ENCODE data around the gene IKBKE.

Gene IKBKE

GRCh38 chr1:206497774-206498173 lies 27.5 kb downstream of the IKBKE start:
- no peak for DNase-seq

GRCh38 chr1:206498685-206499084 lies 28.4 kb downstream of the IKBKE start:
- DNase-seq: no peak

GRCh38 chr1:206500046-206500445 lies 29.8 kb downstream of the IKBKE start:
- DNase-seq: no peak

GRCh38 chr1:206501881-206502280 lies 31.6 kb downstream of the IKBKE start:
- DNase-seq: no peak

- no peak for DNase-seq
Measured at GRCh38 chr1:206502403-206502802, 32.1 kb downstream of the IKBKE start.

GRCh38 chr1:206502812-206503211 lies 32.5 kb downstream of the IKBKE start:
- no peak for DNase-seq

- no peak for DNase-seq
Measured at GRCh38 chr1:206503591-206504362, 33.5 kb downstream of the IKBKE start.

GRCh38 chr1:206504363-206504713 lies 34.1 kb downstream of the IKBKE start:
- no peak for DNase-seq

GRCh38 chr1:206505702-206506355 lies 35.6 kb downstream of the IKBKE start:
- DNase-seq: no peak

- DNase-seq: no peak
Measured at GRCh38 chr1:206506405-206507283, 36.4 kb downstream of the IKBKE start.

- no peak for DNase-seq
Measured at GRCh38 chr1:206507284-206508129, 37.2 kb downstream of the IKBKE start, which contains the start of gene RASSF5. TSS of gene RASSF5 (plus strand) at chr1:206507531. CDS start at chr1:206507603, 72 bp downstream.

GRCh38 chr1:206508130-206508889 lies 38.0 kb downstream of the IKBKE start:
- DNase-seq: no peak

GRCh38 chr1:206508956-206509355 lies 38.7 kb downstream of the IKBKE start:
- DNase-seq: no peak

- DNase-seq: no peak
Measured at GRCh38 chr1:206509612-206510257, 39.5 kb downstream of the IKBKE start.

GRCh38 chr1:206510371-206510770 lies 40.1 kb downstream of the IKBKE start:
- DNase-seq: no peak

GRCh38 chr1:206511362-206512057 lies 41.2 kb downstream of the IKBKE start:
- no peak for DNase-seq

GRCh38 chr1:206512058-206512850 lies 42.0 kb downstream of the IKBKE start:
- no peak for DNase-seq

- no peak for DNase-seq
Measured at GRCh38 chr1:206512851-206513180, 42.5 kb downstream of the IKBKE start.

GRCh38 chr1:206513312-206514111 lies 43.2 kb downstream of the IKBKE start:
- DNase-seq: no peak
